Loucy (cell line): ENCODE measurements around the gene PLA2G2F.

Source experiments
- CTCF ChIP-seq: fragments of 200-600 bp; sonication (generic); conservative IDR thresholded peaks from 2 replicates; pipeline ENCODE4 v1.5.1; 2014; ENCODE audit warnings: mild to moderate bottlenecking, antibody characterized with exemption, low read length
- EZH2phosphoT487 ChIP-seq: fragments of 200-600 bp; IDR thresholded peaks from 2 replicates; pipeline ENCODE4 v1.6.1; 2018; ENCODE audit warnings: antibody characterized with exemption, mild to moderate bottlenecking, moderate library complexity, borderline replicate concordance

DNA sequence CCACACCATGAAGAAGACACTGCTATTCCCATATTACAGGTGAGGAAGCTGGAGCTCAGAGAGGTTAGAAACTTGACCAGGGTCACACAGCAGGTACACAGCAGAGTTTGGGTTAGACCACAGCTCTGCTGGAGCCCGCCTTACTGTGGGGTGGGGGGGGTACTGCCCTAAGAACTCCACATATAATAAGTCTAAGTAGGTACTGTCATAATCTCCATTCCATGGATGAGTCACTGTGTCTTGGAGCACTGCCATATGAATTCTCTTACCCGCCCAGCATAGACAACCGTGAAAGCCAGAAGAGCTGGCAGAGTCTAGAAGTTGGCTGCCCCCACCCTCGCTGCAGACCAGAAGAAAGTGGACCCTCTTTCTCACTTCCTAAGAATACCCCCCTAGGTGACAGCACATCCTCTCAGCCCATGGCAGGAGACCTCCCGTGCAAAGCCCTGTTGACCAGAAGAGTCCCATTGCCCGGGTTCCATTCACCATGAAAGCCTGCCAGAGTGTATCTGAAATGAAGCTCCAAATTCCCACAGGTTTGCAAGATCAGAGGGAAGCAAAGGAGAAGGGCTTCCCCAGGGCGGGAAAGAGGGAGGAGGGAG, 14.6 kb upstream of the PLA2G2F start:
- TF ChIP-seq CTCF, result no peak
- TF ChIP-seq EZH2phosphoT487, result no peak
